Stomach smooth muscle (tissue), 2 donors: ENCODE data around the gene ARHGAP42.

Experiments
- H3K27ac ChIP-seq: one replicate; pipeline ENCODE4 v1.7.0; 2013; ENCODE audit warnings: mild to moderate bottlenecking, low read length, inconsistent platforms
- H3K27me3 ChIP-seq, 2 donors: one replicate each; pipeline ENCODE4 v1.7.0; 2013; ENCODE audit warnings: low read length in 2 of 2; ENCODE audit not compliant: insufficient read depth in 2 of 2, control insufficient read depth in 1 of 2
- H3K36me3 ChIP-seq, 2 donors: one replicate each; pipeline ENCODE4 v1.7.0; 2013; ENCODE audit warnings: low read length in 2 of 2; ENCODE audit not compliant: control insufficient read depth in 2 of 2, insufficient read depth in 2 of 2
- H3K4me1 ChIP-seq: one replicate; pipeline ENCODE4 v1.7.0; 2013; ENCODE audit warnings: low read length; ENCODE audit not compliant: control insufficient read depth, insufficient read depth
- H3K4me3 ChIP-seq, 2 donors: one replicate each; pipeline ENCODE4 v1.7.0; 2013; ENCODE audit warnings: low read length in 2 of 2
- H3K9ac ChIP-seq, 2 donors: one replicate each; pipeline ENCODE4 v1.7.0; 2013; ENCODE audit warnings: low read length in 2 of 2, mild to moderate bottlenecking in 1 of 2
- H3K9me3 ChIP-seq, 2 donors: one replicate each; pipeline ENCODE4 v1.7.0; 2013; ENCODE audit warnings: low read length in 2 of 2; ENCODE audit not compliant: control insufficient read depth in 2 of 2
- donor health status: healthy.
- donor health status: Pancreatic carcinoma.

The ARHGAP42 gene

GRCh38 chr11:100695911-100696310 is 8.8 kb downstream of the ARHGAP42 start:
- Histone ChIP-seq H3K4me1 (no peaks in the 10 kb centered on the region), H3K27ac (no peak overlapping the region), H3K27me3 (no peaks in the 10 kb centered on the region), H3K36me3 (peaks cover 0 to 3% of the 10 kb centered on the region in 2 donors), H3K4me3 (no peak overlapping the region), H3K9ac (no peak overlapping the region), H3K9me3 (no peaks in the 10 kb centered on the region)

- Histone ChIP-seq H3K9ac (no peak overlapping the region), H3K36me3 (peaks cover 0 to 3% of the 10 kb centered on the region in 2 donors), H3K4me3 (no peak overlapping the region), H3K27ac (no peak overlapping the region), H3K4me1 (no peaks in the 10 kb centered on the region), H3K9me3 (no peaks in the 10 kb centered on the region), H3K27me3 (no peaks in the 10 kb centered on the region)
Observed at GRCh38 chr11:100703139-100703538, 16.1 kb downstream of the ARHGAP42 start.

- no peaks in the 10 kb centered on the region for H3K4me1 ChIP-seq
- peaks cover 0 to 3% of the 10 kb centered on the region in 2 donors for H3K36me3 ChIP-seq
- no peak overlapping the region for H3K27ac ChIP-seq
- H3K9me3 ChIP-seq = no peaks in the 10 kb centered on the region
- H3K9ac ChIP-seq = no peak overlapping the region
- H3K4me3 ChIP-seq = no peak overlapping the region
- no peaks in the 10 kb centered on the region for H3K27me3 ChIP-seq
Observed at GRCh38 chr11:100703801-100704575, 16.9 kb downstream of the ARHGAP42 start.

- Histone ChIP-seq H3K4me1 (no peaks in the 10 kb centered on the region), H3K27ac (no peak overlapping the region), H3K9me3 (no peaks in the 10 kb centered on the region)
Observed at GRCh38 chr11:100705447-100705846, 18.4 kb downstream of the ARHGAP42 start.

GRCh38 chr11:100706179-100706578 is 19.1 kb downstream of the ARHGAP42 start:
- Histone ChIP-seq H3K27ac (no peak overlapping the region), H3K36me3 (no peaks in the 10 kb centered on the region), H3K4me1 (no peaks in the 10 kb centered on the region)

More at GRCh38 chr11:100705447-100705846, 18.4 kb downstream of the ARHGAP42 start:
- peaks cover 0 to under 1% of the 10 kb centered on the region in 2 donors for H3K36me3 ChIP-seq
- no peak overlapping the region for H3K9ac ChIP-seq
- no peak overlapping the region for H3K4me3 ChIP-seq
- no peaks in the 10 kb centered on the region for H3K27me3 ChIP-seq

GRCh38 chr11:100709233-100709957 is 22.3 kb downstream of the ARHGAP42 start:
- H3K27ac ChIP-seq = no peak overlapping the region
- no peaks in the 10 kb centered on the region for H3K36me3 ChIP-seq

More at GRCh38 chr11:100706179-100706578, 19.1 kb downstream of the ARHGAP42 start:
- H3K4me3 ChIP-seq = no peak overlapping the region
- no peak overlapping the region for H3K9ac ChIP-seq
- no peaks in the 10 kb centered on the region for H3K9me3 ChIP-seq
- H3K27me3 ChIP-seq = no peaks in the 10 kb centered on the region

GRCh38 chr11:100711984-100712383 is 24.9 kb downstream of the ARHGAP42 start:
- no peaks in the 10 kb centered on the region for H3K27me3 ChIP-seq
- H3K9ac ChIP-seq = no peak overlapping the region
- no peaks in the 10 kb centered on the region for H3K4me1 ChIP-seq
- H3K9me3 ChIP-seq = no peaks in the 10 kb centered on the region
- H3K27ac ChIP-seq = no peak overlapping the region
- no peaks in the 10 kb centered on the region for H3K36me3 ChIP-seq
- no peak overlapping the region for H3K4me3 ChIP-seq

More at GRCh38 chr11:100709233-100709957, 22.3 kb downstream of the ARHGAP42 start:
- Histone ChIP-seq H3K9ac (no peak overlapping the region), H3K27me3 (no peaks in the 10 kb centered on the region), H3K4me1 (no peaks in the 10 kb centered on the region), H3K4me3 (no peak overlapping the region), H3K9me3 (no peaks in the 10 kb centered on the region)

GRCh38 chr11:100712583-100712982 is 25.5 kb downstream of the ARHGAP42 start:
- Histone ChIP-seq H3K36me3 (no peaks in the 10 kb centered on the region), H3K9me3 (no peaks in the 10 kb centered on the region), H3K27me3 (no peaks in the 10 kb centered on the region), H3K27ac (no peak overlapping the region), H3K4me3 (no peak overlapping the region), H3K4me1 (no peaks in the 10 kb centered on the region), H3K9ac (no peak overlapping the region)

- Histone ChIP-seq H3K27ac (no peak overlapping the region), H3K27me3 (no peaks in the 10 kb centered on the region), H3K4me1 (peaks cover 10% of the 10 kb centered on the region), H3K9ac (no peak overlapping the region), H3K4me3 (no peak overlapping the region), H3K9me3 (no peaks in the 10 kb centered on the region), H3K36me3 (no peaks in the 10 kb centered on the region)
Observed at GRCh38 chr11:100715165-100715761, 28.2 kb downstream of the ARHGAP42 start.

- Histone ChIP-seq H3K4me3 (no peak overlapping the region), H3K27me3 (no peaks in the 10 kb centered on the region), H3K36me3 (no peaks in the 10 kb centered on the region), H3K9ac (no peak overlapping the region), H3K9me3 (no peaks in the 10 kb centered on the region), H3K27ac (no peak overlapping the region), H3K4me1 (peaks cover 10% of the 10 kb centered on the region)
Observed at GRCh38 chr11:100716838-100717237, 29.8 kb downstream of the ARHGAP42 start.
